Osteocyte (in vitro differentiated cells): ENCODE results near the gene ACTG2. TPM values are rescaled to one million over a fixed set of nuclear protein-coding genes. Genes with fewer than 3 reads are reported as not detected.

Experiments
- DNase-seq: peaks from one replicate; pipeline ENCODE4 v3.0.0; 2021; ENCODE audit warnings: mixed read lengths; ENCODE audit not compliant: unreplicated experiment; ENCODE audit errors: extremely low spot score
- H3K27ac Mint-ChIP-seq: one replicate; pipeline ENCODE4 v1.8.0; 2021; ENCODE audit warnings: mild to moderate bottlenecking, mixed read lengths; ENCODE audit not compliant: unreplicated experiment
- H3K27me3 Mint-ChIP-seq: one replicate; pipeline ENCODE4 v1.8.0; 2021; ENCODE audit warnings: mixed read lengths; ENCODE audit not compliant: unreplicated experiment
- H3K36me3 Mint-ChIP-seq: one replicate; pipeline ENCODE4 v1.8.0; 2021; ENCODE audit warnings: mixed read lengths; ENCODE audit not compliant: unreplicated experiment
- H3K4me1 Mint-ChIP-seq: one replicate; pipeline ENCODE4 v1.8.0; 2021; ENCODE audit warnings: mixed read lengths; ENCODE audit not compliant: unreplicated experiment
- H3K4me3 Mint-ChIP-seq: one replicate; pipeline ENCODE4 v1.8.0; 2021; ENCODE audit warnings: mild to moderate bottlenecking, moderate library complexity, mixed read lengths; ENCODE audit not compliant: unreplicated experiment
- H3K9me3 Mint-ChIP-seq: one replicate; pipeline ENCODE4 v1.8.0; 2021; ENCODE audit warnings: mixed read lengths; ENCODE audit not compliant: unreplicated experiment
- CTCF ChIP-seq: fragments of 200-600 bp; sonication (generic); IDR thresholded peaks from 2 replicates; pipeline ENCODE4 v1.5.0; 2021; ENCODE audit warnings: antibody characterized with exemption, mild to moderate bottlenecking, moderate library complexity
- total RNA-seq: library from RNA; stranded (reverse); gene quantifications from 2 replicates; pipeline ENCODE4 v1.2.1, GENCODE V29; 2021

Gene ACTG2
- total RNA-seq, 1 donor from 2014 or later, result 191 TPM

- Mint-ChIP-seq H3K36me3 (peaks cover 5% of the 10 kb centered on the region), H3K4me3 (peak overlapping the region; percentile 92), H3K4me1 (peaks cover 29% of the 10 kb centered on the region), H3K9me3 (no peaks in the 10 kb centered on the region), H3K27me3 (no peaks in the 10 kb centered on the region), H3K27ac (peak overlapping the region; percentile 98)
- TF ChIP-seq CTCF, result no peak
- DNase-seq, result peak; percentile 21
These were observed 33.2 kb downstream of the ACTG2 start for GRCh38 chr2:73925853-73926492.

GRCh38 chr2:73926493-73927327 lies 33.9 kb downstream of the ACTG2 start, which contains the start of gene DGUOK:
TSS of gene DGUOK (plus strand) at chr2:73926880. CDS start at chr2:73926911, 31 bp downstream.
- Mint-ChIP-seq H3K9me3 (no peaks in the 10 kb centered on the region), H3K27me3 (no peaks in the 10 kb centered on the region), H3K4me3 (peak within 1 kb of the TSS; percentile 92), H3K27ac (peak within 1 kb of the TSS; percentile 98), H3K4me1 (peaks cover 34% of the 10 kb centered on the region), H3K36me3 (peaks cover 5% of the 10 kb centered on the region)
- DNase-seq, result peak; percentile 98
- TF ChIP-seq CTCF, result no peak

GRCh38 chr2:73927344-73927743 lies 34.5 kb downstream of the ACTG2 start:
- no peak for DNase-seq
- Mint-ChIP-seq H3K4me1 (peaks cover 41% of the 10 kb centered on the region), H3K36me3 (peaks cover 5% of the 10 kb centered on the region), H3K4me3 (peak overlapping the region; percentile 92), H3K27me3 (no peaks in the 10 kb centered on the region), H3K27ac (peak overlapping the region; percentile 98), H3K9me3 (no peaks in the 10 kb centered on the region)
- no peak for TF ChIP-seq CTCF

- DNase-seq, result no peak
- no peaks in the 10 kb centered on the region for H3K9me3 Mint-ChIP-seq
- H3K27ac Mint-ChIP-seq, result peak overlapping the region; percentile 25
- peak overlapping the region; percentile 27 for H3K4me3 Mint-ChIP-seq
- peaks cover 11% of the 10 kb centered on the region for H3K36me3 Mint-ChIP-seq
- no peak for TF ChIP-seq CTCF
- peaks cover 41% of the 10 kb centered on the region for H3K4me1 Mint-ChIP-seq
- no peaks in the 10 kb centered on the region for H3K27me3 Mint-ChIP-seq
These were observed 36.1 kb downstream of the ACTG2 start for GRCh38 chr2:73928963-73929347.

GRCh38 chr2:73930386-73930785 lies 37.6 kb downstream of the ACTG2 start:
- peaks cover 41% of the 10 kb centered on the region for H3K4me1 Mint-ChIP-seq
- no peak overlapping the region for H3K27ac Mint-ChIP-seq

More at GRCh38 chr2:73930386-73930785, 37.6 kb downstream of the ACTG2 start:
- DNase-seq, result no peak
- no peak for TF ChIP-seq CTCF
- Mint-ChIP-seq H3K36me3 (peaks cover 12% of the 10 kb centered on the region), H3K4me3 (no peak overlapping the region), H3K27me3 (no peaks in the 10 kb centered on the region), H3K9me3 (no peaks in the 10 kb centered on the region)
